ENCODE measurements around the gene HMOX2. TPM values are rescaled to one million over a fixed set of nuclear protein-coding genes. Genes with fewer than 3 reads are reported as not detected.

HMOX2 gene
- polyA plus RNA-seq, 4 donors = 48.9 to 56.0 (median 53.3) TPM

DNA sequence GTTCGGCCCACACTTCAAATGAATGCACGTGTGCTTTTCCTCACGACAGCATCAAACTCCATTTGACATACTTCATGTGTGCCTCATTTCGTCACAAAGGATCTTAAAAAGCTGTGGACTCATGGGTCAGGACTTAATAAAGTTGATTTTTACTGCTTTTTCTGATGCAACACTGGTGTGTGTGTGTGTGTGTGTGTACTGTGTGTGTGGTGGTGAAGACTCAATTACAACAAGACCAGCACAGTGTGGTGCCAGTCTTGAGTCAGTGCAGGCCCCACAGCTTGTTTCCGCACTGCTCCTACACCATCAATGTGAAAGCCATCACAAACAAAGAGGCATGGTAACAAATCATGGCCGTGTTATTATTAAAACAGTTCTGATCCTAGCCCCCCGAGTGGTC is 44.7 kb downstream of the HMOX2 start:
- DNase-seq (ENCODE audit: low read depth in 4 of 4, low spot score in 2 of 4) = no peak

- no peak for DNase-seq (ENCODE audit: low read depth in 4 of 4, low spot score in 2 of 4)
Observed at GRCh38 chr16:4522051-4522581, 45.9 kb downstream of the HMOX2 start.

DNA sequence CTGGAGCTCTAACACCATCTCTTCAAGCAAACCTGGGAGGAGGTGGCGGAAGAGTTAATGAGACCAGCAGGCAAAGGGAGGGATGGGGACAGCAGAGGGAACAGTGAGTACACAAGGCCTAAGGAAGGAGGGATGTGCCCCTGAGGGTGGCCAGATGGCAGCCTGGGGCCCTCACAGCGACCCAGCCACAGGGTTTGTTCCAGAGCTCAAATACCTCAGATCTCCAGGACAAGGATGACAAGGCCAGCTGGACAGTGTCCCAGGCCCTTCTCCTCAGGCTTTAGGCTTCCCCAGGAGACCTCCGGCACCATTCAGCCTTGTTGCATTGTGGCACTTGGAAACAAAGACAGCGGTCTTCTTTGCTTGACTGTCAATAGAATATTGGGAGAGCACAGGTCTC is 47.5 kb downstream of the HMOX2 start:
- no peak for DNase-seq (ENCODE audit: low read depth in 4 of 4, low spot score in 2 of 4)

- no peak for DNase-seq (ENCODE audit: low read depth in 4 of 4, low spot score in 2 of 4)
Observed at GRCh38 chr16:4524571-4524970, 48.4 kb downstream of the HMOX2 start.

- no peak for DNase-seq (ENCODE audit: low read depth in 4 of 4, low spot score in 2 of 4)
Observed at GRCh38 chr16:4525069-4525468, 48.9 kb downstream of the HMOX2 start.

DNA sequence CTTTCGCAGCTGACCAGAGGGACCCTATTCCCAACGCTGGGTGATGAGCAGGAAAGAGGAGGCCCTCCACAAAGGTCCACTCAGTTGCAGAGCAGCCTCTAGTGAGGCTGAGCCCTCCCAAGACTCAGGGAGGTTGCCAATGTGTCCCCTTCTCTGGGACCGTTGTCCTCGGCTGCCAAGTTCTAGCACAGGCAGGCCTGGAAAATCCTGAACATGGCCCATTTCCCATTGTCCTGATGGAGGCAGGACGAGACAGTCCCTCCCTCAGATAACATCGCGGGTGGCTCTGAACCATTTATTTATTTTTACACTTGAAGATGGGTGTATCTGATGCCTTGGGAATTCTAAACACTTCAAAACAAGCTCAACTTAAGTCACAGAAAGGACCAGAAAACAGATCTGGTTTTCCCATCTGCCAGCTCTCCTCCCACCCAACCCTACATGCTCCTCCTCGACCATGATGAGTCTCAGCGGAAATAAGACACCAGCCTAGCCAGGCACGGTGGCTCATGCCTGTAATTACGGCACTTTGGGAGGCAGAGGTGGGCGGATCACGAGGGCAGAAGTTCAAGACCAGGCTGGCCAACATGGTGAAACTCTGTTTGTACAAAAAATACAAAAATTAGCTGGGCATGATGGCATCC is 49.6 kb downstream of the HMOX2 start:
- DNase-seq (ENCODE audit: low read depth in 4 of 4, low spot score in 2 of 4) = no peak

DNA sequence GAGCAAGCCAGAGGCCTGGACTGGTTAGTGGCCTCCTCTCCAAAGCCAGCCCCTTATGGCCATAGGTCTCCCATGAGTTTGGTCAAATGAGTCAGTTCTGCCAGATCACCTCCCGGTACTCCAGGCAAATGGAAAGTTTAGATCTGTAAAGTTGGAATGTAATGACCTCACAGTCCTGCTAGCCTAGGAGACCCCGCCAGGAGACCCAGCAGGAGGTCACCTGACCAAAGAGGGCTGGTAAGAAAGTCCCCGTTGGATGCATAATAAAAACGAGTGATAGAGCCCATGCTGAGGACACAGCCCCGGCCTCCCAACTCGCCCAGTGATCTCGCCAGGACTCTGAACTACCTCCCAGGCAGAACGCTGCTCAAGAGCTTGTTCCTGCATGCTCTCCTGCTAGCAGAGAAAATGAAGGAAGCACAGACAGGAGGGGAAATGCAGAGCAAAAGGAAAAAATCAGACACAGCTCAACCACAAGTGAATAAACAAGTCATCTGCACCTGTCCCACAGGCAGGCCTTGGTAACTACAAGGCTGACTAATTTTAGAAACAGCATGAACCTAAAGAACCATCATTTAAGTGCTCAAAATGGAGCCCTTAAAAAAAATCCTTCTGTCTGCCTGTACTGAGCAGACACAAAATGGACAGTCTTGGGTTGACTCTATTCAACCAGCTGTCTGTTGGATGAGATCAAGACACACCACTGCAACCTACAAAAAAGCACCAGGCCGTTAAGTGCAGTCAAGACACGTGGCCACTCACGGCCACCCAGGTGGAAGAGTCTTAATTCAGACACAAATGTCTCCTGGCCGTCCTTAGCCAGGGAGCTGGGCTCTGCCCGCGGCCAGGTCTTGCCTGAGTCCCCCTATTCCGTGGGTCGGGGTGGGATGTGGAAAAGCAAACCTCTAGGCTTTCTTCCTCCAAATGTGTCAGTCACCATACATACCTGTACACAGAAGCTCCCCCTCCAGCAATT is 53.2 kb downstream of the HMOX2 start:
- DNase-seq (ENCODE audit: low read depth in 4 of 4, low spot score in 2 of 4) = no peak

DNA sequence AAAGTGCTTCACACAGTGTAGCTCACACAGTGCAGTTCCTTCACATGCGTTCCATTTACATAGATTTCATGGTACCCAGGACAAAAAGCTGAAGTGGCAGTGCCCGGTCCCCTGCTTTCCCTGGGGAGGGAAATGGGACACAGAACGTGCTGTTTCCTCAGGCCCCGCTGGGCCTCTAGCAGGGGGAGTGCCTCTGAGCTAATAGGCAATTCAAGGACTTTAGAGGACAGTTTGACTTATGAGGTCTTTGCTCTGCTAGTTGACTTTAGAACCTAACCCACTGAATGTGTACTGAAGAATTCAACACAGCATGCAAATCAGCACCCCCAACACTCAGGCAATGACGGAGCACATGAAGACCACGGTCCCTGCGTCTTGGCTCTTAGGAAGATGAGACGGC is 55.6 kb downstream of the HMOX2 start:
- DNase-seq (ENCODE audit: low read depth in 4 of 4, low spot score in 2 of 4) = no peak

DNA sequence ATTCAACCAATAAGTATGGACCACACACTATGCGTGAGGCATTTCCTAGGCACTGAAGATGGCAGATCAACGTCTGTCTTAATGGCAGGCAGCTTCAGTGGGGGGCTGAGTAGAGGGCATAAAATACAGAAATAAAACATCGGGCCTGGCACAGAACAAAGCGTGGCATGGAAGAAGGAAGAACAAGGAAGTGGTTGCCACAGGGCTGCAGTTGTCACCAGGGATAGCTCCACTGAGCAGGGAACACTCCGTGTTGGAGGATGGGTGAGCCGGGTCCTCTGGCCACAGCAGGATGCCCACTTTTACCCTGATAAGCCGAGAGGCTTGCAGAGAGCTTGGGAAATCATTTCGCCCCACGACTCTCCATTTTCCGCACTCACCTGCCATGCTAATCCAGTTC is 56.0 kb downstream of the HMOX2 start:
- no peak for DNase-seq (ENCODE audit: low read depth in 4 of 4, low spot score in 2 of 4)

DNA sequence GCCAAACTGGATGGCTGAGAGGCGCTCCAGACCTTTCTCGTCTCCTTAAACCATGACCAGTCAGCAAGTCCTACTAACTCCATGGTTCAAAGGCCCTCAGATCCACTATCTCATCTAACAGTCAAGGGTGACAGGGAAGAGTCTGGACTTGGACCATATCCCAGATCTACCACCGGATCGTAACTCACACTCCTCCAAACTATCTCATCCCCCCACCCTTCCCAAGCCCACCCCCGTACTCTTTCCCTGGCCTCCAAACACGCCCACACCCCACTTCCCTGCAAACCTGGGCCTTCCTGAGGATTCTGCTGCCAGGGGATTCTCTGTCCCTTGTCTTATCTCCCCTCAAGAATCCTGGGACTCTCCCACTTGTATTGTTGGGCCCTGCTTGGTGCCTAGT is 57.3 kb downstream of the HMOX2 start:
- DNase-seq (ENCODE audit: low read depth in 4 of 4, low spot score in 2 of 4) = no peak

DNA sequence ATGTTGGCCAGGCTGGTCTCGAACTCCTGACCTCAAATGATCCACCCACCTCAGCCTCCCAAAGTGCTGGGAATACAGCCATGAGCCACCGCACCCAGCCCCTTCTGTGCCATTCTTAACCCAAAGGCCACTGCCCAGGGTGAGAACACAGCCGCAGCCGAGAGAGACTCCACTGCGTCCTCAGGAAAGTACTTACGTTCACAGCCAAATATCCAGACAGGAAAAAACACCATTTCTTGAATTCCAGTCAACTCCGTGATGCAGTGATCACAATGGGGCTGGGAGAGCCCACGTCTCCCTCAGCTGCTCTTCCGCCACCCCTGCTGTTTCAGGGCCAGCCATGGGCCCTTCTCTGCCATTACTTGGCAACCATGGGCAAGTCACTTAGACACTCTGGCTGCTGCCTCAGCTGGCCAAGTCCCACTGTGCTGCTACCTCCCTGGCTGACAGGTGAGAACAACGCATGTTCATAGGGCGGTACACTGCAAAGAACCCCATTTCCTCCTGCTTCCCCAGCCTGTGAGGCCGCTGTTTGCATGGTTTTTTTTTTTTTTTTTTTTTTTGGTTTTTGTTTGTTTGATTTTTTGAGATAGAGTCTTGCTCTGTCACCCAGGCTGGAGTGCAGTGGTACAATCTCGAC is 58.1 kb downstream of the HMOX2 start:
- no peak for DNase-seq (ENCODE audit: low read depth in 4 of 4, low spot score in 2 of 4)

- no peak for DNase-seq (ENCODE audit: low read depth in 4 of 4, low spot score in 2 of 4)
Observed at GRCh38 chr16:4535627-4536108, 59.5 kb downstream of the HMOX2 start.

DNA sequence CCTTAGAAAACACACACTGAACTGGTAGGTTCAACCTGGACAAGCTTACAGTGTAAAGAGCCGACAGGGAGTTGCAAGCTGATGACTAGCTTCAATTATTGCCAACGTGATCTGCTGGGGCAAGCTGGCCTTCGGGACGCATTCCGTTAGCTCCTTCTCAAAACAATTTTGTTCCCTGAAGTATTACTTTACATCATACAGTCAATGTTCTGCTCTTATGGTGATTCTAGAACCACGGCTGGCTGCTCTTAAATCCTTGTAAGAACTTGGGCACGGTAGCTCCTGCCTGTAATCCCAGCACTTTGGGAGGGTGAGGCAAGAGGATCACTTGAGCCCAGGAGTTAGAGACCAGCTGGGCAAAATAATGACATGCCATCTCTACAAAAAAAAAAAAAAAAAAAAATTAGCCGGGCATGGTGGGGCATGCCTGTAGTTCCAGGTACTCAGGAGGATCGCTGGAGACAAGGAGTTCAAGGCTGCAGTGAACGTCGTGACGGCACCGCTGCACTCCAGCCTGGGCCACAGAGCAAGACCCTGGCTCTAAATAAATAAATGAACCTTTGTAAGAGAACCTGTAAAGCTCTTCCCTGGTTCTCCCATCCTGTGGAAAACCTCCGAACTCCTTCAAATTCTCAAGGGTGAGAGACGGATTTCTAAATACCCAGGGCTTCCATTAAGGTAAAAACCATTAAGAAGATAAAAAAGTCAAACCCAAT is 60.4 kb downstream of the HMOX2 start:
- no peak for DNase-seq (ENCODE audit: low read depth in 4 of 4, low spot score in 2 of 4)

- DNase-seq (ENCODE audit: low read depth in 4 of 4, low spot score in 2 of 4) = no peak
Observed at GRCh38 chr16:4537376-4538343, 61.5 kb downstream of the HMOX2 start.

DNA sequence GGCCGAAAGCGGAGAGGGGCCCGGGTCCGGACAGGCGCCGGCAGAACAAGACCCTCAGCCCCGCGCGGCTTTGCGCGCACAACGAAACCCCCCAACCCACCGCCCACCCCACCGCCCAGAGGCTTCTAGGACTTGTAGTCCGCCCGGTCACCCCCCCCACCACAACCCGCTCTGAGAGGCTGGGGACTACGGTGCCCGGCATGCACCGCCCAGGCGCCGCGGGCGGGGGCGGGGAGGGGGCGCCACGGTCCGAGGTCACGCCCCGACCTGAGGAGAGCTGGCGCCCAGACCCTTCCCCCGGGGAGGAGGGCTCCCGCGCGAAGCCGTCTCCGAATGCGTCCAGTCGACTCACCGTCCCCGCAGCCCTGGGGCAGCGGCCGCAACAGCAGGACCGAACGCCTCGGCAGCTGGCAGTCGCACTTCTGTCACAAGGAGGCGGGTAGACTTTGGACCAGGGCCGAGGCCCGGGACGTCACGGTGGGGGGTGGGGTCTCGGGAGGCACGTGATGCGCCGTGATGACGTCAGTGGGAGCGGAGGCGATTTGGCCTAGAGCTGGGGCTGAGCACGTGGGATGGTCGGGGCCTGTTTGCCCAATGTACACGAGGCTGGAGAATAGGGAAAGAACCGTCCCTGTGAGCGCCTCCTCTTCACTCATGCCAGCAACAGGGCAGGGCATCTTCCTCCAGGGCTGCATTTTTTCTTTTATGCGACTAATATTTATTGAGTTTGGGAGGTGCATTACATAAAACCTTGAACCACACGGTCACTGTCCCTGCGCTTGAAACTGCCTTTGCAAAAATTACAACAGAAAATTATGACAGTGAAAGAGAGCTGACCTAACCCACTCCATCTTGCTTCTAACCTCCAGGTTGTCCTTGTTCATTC is 62.4 kb downstream of the HMOX2 start, which contains the start of gene CDIP1:
Gene CDIP1 (minus strand): TSS at position 424 of the 886 bp plus-strand sequence. CDS start 24,643 bp downstream, outside the sequence.
- DNase-seq (ENCODE audit: low read depth in 4 of 4, low spot score in 2 of 4) = peak; percentile 78 to 88 (median 84)

GRCh38 chr16:4539716-4540284 is 63.6 kb downstream of the HMOX2 start:
- DNase-seq (ENCODE audit: low read depth in 4 of 4, low spot score in 2 of 4) = no peak

DNA sequence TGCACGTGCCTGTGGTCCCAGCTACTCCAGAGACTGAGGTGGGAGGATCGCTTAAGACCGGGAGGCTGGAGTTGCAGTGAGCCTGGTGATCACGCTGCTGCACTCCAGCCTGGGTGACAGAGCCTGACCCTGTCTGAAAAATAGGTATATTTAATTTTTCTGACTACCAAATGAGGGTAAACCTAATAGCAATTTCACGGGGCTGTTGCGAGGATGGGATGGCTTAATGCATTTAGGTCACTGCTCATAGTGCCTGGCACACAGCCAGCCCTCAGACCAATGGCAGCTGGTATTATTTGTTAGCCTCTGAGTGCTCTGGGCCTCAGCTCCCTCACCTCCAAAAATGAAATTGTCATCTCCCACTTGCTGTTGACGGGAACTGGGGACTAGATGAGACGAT is 68.3 kb downstream of the HMOX2 start:
- no peak for DNase-seq (ENCODE audit: low read depth in 4 of 4, low spot score in 2 of 4)

DNA sequence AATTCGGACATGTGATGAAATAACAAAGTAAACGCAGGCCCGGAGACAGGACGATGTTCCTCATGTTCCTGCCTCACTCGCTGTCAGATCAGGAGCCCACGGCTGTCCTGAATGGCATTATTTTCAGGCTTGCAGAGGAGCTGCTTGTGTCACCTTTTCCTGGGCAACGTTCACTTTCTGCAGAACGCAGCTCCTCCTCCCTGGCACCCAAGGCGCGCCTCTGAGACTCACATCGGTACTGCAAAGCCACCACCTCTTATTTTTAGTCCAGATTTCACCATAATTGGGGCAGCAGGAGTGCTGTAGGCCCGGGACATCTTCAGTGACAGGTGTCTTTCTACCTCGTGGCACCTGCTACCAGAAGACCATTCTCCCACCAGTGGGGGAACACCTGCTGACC is 71.9 kb downstream of the HMOX2 start:
- DNase-seq (ENCODE audit: low read depth in 4 of 4, low spot score in 2 of 4) = no peak

Measured in left renal cortex interstitium (tissue), 4 donors.